Activated T-cell treated with anti-CD3 and anti-CD28 coated beads, Interleukin-2, amount 50 U/mL, for 48 hours (primary cell): ENCODE results near the gene FAM229A.

Experiments
- DNase-seq, 2 experiments: peaks; one replicate each; pipeline ENCODE4 v3.0.0-alpha.2; 2020

Gene FAM229A

DNA sequence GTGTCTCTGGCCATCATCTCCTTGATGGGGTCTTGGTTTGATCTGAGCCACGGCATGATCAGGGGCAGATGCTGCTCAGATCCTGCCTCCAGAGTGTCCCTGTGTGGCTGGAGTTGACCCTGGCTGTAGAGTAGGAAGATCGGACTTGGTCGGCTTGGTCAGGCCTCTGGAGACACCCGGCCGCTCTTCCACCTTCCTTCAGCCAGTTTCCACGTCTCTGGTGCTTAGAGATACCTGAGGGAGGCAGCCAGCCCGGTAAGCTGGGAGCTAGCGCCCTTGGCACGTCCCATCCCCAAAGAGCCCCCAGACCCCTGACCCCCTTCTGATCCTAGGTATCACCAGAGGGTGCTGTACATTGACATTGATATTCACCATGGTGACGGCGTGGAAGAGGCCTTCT lies 35.1 kb downstream of the FAM229A start:
- no peak for DNase-seq

DNA sequence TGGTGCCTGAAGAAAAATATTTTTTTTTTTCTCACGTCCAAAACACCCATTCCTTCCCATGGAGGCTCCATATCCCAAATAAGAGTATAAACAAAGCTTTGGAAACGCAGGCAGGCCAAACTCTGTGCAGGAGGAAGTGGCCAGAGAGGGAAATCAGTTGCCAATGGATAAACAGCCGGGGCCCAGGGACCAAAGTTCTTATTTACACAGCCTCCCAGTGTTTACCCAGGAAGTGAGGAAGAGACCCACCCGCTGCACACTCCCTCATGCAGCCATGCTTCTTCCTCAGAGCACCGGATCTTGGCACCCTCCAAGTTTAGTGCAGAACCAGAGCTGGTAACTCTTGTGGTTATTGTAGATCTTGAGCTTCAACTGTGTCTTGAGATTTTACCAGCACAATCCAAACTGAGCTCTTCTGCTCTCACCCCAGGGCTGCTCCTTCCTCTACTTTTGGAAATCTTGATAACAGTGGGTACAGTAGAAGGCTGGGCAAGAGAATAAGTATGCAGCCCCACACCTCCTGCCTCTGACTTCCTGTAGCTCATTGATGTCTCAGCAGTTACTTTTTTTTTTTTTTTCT lies 40.5 kb downstream of the FAM229A start:
- no peak for DNase-seq

DNA sequence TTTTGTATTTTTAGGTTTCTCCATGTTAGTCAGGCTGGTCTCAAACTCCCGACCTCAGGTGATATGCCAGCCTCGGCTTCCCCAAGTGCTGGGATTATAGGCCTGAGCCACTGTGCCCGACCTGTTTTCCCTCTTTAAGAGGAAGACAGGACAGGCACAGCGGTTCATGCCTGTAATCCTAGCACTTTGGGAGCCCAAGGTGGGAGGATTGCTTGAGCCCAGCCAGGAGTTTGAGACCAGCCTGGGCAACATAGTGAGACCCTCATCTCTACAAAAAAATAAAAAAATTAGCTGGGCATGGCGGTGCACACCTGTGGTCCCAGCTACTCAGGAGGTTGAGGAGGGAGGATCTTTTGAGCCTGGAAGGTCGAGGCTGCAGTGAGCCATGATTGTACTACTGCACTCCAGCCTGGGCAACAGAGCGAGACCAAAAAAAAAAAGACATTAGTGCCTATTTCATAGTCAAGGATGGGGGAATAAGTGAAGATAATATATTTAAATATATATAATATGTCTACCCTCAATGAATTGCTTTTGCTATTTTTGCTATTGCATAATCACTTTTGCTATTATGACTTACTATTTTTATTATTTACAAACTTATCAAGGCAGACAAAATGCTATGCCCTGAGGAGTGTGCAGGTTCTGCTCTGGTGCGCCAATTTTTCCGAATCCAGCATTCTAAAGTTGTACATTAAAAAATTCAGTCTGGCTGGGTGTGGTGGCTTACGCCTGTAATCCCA lies 44.0 kb downstream of the FAM229A start:
- DNase-seq: no peak

DNA sequence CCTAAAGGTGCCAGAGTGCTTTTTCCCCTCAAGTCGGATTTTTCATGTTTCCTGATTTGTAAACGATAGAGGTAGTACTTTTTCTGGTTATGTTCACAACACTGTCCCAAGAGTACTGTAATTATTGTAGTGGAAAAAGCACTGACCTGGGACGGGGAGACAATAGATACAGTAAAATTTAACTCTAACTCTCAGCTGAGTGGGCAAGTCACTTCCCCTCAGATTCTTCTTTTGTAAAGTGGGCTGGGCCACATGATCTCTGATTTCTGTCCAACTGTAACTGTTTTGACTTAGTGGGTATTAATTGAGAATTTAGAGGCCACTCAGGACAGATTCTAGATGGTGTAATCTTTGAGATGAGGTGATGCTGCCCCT lies 45.4 kb downstream of the FAM229A start:
- no peak for DNase-seq

DNA sequence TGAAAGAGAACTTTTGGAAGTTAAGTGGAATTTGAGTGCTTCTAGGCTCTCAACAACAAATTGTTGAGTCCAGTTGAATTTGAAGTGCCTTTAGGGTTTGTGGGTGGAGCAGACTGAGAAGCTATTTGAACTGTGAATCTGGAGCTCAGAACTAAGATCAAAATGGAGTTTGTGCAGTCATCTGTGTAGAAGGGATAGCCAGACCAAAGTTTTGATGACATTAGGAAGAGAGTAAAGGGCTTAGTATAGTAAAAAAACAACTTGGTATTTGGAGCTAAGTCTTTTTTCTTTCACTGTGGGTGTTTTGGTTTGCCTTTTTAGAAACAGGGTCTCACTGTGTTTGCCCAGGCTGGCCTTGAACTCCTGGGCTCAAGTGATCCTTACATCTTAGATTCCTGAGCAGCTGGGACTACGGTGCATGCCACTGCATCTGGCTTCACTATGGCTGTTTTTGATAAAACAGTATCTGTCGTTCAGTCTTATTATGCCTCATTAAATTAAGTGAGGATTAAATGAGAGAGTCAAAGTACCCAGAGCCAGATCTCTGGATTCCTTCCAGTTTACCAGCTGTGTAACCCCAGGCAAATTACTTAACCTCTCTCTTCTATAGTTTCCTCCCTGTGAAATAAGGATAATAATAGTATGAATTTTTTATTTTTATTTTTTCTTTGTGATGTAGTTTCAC lies 50.4 kb downstream of the FAM229A start:
- no peak for DNase-seq
